ENCODE results near the gene FHL2. TPM values are rescaled to one million over a fixed set of nuclear protein-coding genes. Genes with fewer than 3 reads are reported as not detected.

FHL2 gene
- total RNA-seq, 4 donors from 2014 or later, result 41.8 to 75.9 (median 65.3) TPM

DNA sequence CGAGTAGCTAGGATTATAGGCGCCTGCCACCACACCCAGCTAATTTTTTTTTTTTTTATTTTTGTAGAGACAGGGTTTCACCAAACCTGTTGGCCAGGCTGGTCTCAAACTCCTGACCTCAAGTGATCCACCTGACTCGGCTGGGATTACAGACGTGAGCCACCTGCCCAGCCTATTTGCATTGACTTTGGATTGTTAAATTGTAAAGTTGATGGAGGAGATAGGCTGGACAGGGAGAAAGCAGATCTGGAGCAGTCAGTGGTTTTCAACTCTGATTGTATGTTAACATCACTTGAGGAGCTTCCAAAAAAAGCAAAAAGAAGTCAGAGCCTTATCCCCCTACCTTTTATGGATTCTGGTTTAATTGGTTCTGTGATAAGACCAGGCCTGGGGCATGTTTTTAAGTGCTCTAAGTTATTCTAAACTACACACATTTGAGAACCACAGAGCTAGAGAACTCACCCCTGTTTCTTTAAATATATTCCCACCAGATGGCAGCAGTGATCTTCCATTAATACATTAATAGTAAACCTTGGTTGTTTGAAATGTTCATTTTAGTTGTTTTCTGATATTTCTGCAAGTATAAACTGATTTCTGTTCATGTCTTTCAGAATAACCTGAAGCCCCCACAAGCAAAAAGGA is 54.0 kb downstream of the FHL2 start:
- Histone ChIP-seq H3K27ac (no peak overlapping the region), H3K36me3 (peaks cover 0 to 75% (median 10%) of the 10 kb centered on the region in 3 donors), H3K4me1 (no peaks in the 10 kb centered on the region), H3K4me3 (no peak overlapping the region), H3K27me3 (no peaks in the 10 kb centered on the region), H3K9me3 (no peaks in the 10 kb centered on the region)
- TF ChIP-seq, protein P1, sequence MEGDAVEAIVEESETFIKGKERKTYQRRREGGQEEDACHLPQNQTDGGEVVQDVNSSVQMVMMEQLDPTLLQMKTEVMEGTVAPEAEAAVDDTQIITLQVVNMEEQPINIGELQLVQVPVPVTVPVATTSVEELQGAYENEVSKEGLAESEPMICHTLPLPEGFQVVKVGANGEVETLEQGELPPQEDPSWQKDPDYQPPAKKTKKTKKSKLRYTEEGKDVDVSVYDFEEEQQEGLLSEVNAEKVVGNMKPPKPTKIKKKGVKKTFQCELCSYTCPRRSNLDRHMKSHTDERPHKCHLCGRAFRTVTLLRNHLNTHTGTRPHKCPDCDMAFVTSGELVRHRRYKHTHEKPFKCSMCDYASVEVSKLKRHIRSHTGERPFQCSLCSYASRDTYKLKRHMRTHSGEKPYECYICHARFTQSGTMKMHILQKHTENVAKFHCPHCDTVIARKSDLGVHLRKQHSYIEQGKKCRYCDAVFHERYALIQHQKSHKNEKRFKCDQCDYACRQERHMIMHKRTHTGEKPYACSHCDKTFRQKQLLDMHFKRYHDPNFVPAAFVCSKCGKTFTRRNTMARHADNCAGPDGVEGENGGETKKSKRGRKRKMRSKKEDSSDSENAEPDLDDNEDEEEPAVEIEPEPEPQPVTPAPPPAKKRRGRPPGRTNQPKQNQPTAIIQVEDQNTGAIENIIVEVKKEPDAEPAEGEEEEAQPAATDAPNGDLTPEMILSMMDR (IDR thresholded peaks at IDR 0.05), result peak in 4 of 6 experiments; percentile 16 to 61 (median 54)
- no peak for TF ChIP-seq POLR2A (IDR thresholded peaks at IDR 0.05)
- DNase-seq, result no peak

DNA sequence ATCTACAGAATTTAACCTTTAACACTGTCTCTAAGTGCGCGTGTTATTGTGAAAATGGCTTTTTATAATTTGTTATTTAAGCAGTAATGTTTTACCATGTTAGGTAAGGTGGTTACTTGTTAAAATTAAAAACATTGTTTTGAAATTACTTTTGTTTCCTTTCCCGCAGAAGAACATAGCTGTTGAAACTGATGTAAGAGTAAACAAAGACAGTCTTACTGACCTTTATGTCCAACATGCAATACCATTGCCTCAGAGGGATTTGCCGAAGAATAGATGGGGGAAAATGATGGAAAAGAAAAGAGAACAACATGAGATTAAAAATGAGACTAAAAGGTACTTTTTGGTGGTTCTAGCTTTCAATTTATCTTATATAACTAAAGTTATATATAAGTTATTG is 59.4 kb downstream of the FHL2 start:
- TF ChIP-seq, protein P1 (IDR thresholded peaks at IDR 0.05), result no peak
- Histone ChIP-seq H3K36me3 (peaks cover 0 to 37% (median 4%) of the 10 kb centered on the region in 3 donors), H3K4me3 (no peak overlapping the region), H3K9me3 (no peaks in the 10 kb centered on the region), H3K4me1 (peaks cover 0 to 21% (median 8%) of the 10 kb centered on the region in 4 donors), H3K27me3 (no peaks in the 10 kb centered on the region), H3K27ac (no peak overlapping the region)
- DNase-seq, result no peak

DNA sequence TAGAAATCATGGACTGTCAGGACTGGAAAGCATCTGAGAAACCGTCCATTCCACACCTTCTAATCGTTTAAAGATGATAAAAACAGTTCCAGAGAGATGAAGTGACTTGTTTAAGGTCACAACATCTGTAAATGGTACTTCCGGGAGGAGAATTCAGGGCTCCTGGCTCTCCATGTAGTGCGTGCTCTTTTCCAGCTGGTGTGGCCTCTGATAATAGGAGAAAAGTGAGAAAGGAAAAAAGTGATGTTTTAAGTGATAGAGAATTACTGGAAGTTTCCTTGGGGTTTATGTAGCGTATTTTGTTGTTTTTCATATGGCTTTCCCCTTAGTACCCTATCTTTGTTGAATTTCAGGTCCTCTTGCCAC is 60.8 kb downstream of the FHL2 start:
- Histone ChIP-seq H3K27me3 (no peaks in the 10 kb centered on the region), H3K4me1 (peaks cover 0 to 21% (median 8%) of the 10 kb centered on the region in 4 donors), H3K4me3 (peak overlapping the region; percentile 73 to 95 (median 79)), H3K27ac (peak overlapping the region; percentile 87 to 97 (median 90)), H3K36me3 (peaks cover 0 to 31% (median 3%) of the 10 kb centered on the region in 3 donors), H3K9me3 (no peaks in the 10 kb centered on the region)
- TF ChIP-seq POLR2A (IDR thresholded peaks at IDR 0.05), result no peak
- TF ChIP-seq, protein P1 (IDR thresholded peaks at IDR 0.05), result no peak
- DNase-seq, result no peak

DNA sequence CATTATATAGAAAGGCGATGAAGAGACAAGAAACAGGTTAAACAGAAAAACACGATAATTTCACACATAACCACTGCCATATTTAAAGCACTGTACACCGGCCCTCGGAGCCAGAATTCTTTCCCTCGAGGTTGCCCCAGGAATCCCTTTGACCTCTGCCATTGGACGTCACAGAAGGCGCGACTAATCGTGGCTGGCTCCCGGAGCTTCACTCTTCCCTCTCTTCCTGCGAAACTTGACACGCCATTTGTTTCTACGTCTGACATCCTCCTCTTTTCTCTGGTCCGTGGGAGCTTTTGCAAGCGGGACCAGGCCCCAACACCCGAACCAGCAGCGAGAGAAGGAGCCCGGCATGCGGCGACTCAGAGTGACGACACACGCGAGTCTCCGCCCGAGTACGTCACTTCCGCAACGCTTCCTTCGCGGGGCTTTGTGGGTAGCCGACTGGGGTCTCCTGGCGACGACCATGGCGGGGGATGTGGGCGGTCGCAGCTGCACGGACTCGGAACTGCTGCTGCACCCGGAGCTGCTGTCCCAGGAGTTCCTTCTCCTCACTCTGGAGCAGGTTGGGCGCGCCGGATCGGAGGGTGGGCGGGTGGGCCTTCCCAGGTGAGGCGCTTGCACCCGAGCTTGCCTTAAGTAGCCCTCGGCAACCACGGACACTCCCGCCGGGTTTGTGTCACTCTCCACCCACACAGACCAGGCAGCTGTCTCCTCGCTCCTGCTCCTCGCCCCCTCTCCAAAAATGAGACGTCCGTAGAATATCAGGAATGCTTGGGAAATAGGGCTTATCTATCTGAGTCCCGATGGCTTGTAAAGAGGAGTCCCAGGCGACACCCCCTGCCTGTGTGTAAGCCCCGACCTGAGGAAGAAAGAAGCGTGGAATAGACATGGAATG is 61.5 kb downstream of the FHL2 start, which contains the start of gene C2orf49:
Gene C2orf49 (plus strand): TSS at position 419 of the 898 bp plus-strand sequence. CDS start 48 bp downstream, at position 467.
- Histone ChIP-seq H3K4me1 (peaks cover 0 to 21% (median 8%) of the 10 kb centered on the region in 4 donors), H3K27ac (peak within 1 kb of the TSS; percentile 87 to 97 (median 90)), H3K9me3 (no peaks in the 10 kb centered on the region), H3K36me3 (peaks cover 0 to 24% (median 0%) of the 10 kb centered on the region in 3 donors), H3K4me3 (peak within 1 kb of the TSS; percentile 73 to 95 (median 79)), H3K27me3 (no peaks in the 10 kb centered on the region)
- TF ChIP-seq, protein P1 (IDR thresholded peaks at IDR 0.05), result peak in 1 of 6 experiments; percentile 1
- peak in 1 of 2 donors; percentile 36 for TF ChIP-seq POLR2A (IDR thresholded peaks at IDR 0.05)
- peak; percentile 83 to 93 (median 91) for DNase-seq

DNA sequence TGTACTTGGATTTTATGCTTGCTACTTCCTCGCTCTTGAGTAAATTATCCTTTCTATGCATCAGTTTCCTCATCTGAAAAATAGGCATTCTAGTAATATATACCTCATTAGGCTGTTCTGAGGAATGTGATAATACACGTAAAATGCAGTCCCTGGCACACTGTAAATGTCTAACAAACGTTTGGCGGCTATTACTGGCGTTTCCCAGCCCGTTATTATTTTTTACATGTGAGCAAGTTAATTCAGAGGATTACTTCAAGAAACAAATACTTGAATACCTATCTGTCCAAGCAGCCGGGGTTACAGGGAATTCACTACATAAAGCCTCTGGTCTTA is 62.1 kb downstream of the FHL2 start:
- no peak for DNase-seq
- H3K9me3 ChIP-seq, result no peaks in the 10 kb centered on the region
- TF ChIP-seq, protein P1 (IDR thresholded peaks at IDR 0.05), result no peak
- no peak for TF ChIP-seq POLR2A (IDR thresholded peaks at IDR 0.05)
- H3K27me3 ChIP-seq, result no peaks in the 10 kb centered on the region
- H3K36me3 ChIP-seq, result peaks cover 0 to 18% (median 0%) of the 10 kb centered on the region in 3 donors
- H3K4me1 ChIP-seq, result peaks cover 0 to 21% (median 8%) of the 10 kb centered on the region in 4 donors
- H3K4me3 ChIP-seq, result peak overlapping the region; percentile 73 to 95 (median 79)
- H3K27ac ChIP-seq, result peak overlapping the region; percentile 87 to 97 (median 90)

All from Peyer's patch (tissue), 4 donors.